Measurements from ENCODE around the gene PNPLA2.

PNPLA2 gene

DNA sequence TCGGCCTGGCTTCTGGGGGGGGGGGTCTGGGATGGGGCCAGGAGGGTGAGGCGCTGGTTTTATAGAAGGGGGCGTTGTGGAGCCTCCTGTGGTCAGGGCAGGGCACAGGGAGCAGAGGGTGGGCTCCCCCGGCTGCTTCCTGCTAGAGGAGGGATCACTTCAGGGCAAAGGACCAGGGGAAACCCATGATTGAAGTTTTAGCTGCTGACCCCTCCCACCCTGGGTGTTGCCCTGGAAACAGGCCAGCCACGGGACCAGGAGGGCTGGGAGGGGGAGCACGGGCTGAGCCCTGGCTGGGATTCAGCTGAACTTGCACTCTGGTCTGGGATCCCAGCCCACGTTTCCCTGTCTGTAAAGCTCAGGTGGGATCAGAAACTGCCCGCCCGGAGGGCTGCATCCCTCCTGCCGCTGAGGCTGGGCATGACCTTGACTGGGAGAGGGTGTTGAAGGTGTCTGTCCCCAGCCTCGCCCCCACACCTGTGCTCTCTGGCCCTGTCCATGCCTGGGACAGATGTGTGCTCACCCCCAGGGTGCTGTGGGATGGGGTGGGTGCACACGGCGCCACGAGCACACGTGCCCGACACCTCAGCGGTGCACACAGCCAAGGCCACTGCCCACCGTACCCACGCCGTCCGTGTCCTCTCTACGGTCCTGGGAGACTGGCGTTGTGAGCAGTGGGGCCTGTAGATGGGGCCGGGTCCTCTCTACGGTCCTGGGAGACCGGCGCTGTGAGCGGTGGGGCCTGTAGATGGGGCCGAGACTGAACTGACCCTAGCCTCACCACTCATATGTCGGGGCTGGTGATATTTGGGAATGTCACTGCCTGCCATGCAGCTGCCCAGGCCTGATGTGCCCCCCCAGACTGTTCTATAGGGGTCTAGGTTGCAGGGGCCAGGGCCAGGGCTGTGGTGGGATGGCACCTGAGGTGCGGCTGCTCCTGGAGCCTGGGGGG is 26.3 kb downstream of the PNPLA2 start:
- no peak for DNase-seq (ENCODE audit: low spot score)

DNA sequence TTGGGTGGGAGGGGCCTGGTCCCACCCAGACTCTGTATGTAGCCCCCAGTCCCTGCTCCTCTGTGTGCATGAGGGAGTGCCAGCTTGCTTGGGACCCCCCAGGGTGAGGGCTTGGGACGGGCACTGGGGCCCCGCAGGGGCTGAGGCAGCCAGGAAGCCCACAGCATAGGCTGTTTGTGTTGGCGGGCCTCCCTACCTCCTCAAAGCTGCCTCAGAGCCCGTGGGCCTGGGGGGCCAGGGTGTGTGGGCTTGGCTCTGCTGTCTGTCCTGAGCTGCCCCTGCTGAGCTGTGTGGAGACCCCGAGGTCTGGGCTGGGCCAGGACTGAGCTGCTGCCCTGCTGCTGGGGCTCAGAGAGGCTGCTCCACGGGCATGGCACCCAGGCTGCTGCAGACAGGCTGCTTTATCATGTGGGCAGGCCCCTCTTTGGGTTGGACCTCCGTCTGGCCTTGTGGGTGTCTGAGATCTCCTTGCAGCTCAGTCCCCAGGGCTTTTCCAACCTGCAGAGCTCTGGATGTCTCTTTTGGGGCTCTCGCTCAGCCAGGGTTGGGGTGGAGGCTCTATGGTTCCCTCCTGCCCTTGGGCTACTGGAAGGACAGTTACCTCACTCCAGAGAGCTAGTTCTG is 27.3 kb downstream of the PNPLA2 start:
- no peak for DNase-seq (ENCODE audit: low spot score)

DNA sequence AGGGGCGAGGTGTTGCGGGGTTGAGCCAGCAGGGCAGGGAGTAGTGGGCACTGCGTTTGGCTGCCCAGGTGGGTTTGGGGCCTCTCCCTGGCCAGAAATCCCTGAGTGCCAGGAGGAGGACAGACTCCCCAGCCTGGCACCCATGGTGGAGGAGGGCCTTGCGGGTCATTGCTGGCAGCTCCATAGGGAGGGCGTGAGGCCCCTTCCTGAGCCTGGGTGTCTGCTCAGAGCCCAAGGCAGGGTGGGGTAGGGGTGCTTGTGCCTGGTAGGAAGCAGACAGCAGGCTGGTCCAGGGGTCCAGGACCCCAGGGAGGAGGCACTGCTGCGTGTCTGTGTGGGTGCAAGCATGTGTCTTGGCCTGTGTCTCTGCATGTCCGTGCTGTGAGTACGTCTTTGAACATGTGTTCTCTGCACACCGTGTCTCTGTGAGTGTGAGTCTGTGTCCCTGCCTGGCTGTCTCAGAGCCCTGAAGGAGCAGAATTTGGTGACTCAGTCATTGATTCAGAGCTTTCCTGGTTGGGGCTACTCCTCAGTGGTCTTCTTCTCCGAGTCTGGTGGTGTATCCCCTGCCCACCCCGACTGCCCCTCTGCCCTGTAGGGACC is 27.9 kb downstream of the PNPLA2 start:
- DNase-seq (ENCODE audit: low spot score), result no peak

DNA sequence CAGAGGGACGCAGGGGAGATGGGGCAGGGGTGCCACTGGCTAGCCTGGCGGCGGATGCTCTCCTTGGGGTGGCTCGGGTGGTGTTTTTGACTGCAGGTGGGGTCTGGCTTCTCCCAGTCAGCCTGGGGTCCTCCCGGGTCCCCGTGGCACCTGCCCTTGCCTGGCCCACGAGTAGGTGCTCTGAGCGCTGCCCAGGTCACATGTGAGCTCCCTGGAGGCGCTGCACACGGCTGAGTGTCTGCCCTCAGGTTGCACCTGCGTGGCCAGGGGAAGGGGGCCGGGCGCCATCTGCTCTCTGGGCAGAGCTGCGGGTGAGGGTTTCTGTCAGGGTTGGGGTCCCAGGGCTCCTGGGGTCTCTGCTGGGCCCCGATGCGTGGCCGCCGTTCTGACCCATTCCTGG is 29.2 kb downstream of the PNPLA2 start:
- no peak for DNase-seq (ENCODE audit: low spot score)

DNA sequence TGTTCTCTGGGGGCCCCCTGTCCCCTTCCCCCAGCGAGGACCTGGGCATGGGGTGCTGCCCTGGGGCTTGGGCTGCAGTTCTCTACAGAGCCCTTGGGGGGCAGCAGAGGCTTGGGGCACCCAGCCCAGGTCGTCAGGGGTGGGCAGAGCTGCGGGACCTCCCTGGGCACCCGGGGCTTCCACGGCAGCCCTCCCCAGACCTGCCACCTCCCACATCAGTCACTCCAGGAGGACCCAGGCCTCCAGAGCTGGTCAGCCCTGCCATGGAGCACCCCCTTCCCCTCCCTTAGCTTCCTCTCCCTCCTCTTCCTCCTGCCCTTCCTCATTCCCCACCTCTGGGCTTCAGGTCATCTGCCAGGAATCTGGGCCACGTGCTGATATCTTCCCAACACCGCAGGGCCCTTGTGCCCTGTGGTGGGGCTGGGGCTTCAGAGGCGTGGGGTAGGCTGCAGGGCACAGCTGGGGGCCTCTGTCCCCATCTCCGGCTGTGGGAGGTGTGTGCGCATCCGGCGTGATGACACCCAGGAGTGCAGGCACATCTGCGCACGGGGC is 29.7 kb downstream of the PNPLA2 start:
- DNase-seq (ENCODE audit: low spot score), result no peak

DNA sequence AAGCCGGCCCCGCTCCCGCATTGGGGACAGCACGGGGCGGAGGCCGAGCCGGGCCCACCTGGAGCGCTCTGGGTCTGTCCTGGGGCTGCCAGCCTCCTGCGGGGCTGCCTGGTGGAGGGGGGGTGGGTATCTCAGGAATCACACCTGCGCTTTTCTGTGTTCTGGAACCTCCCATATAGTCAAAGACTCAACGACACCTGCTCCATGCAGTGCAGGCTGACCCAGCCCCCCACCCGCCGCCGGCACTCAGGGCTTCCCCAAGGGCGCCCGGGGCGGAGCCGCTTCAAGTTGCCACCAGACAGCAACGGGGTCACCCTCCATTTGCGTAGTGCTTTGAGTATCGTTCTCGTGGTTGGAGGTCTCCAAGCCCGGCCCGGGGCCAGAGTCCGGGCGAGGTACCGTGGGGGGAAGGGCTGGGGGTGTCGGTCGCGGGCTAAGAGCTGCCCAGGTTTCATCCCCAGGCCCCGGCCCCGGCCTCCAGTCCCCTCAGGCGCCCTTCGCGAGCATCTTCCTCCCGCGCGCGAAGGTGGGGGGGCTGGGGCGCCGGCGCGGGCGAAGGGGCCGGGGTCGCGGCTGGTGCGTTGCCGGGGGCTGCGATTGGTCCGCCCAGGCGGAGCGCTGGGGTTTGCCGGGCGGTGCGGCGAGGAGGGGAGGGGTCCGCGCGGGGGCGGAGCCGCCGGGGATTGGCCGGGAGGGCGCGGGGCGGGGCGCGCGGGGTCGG is 30.6 kb downstream of the PNPLA2 start:
- DNase-seq (ENCODE audit: low spot score), result no peak

DNA sequence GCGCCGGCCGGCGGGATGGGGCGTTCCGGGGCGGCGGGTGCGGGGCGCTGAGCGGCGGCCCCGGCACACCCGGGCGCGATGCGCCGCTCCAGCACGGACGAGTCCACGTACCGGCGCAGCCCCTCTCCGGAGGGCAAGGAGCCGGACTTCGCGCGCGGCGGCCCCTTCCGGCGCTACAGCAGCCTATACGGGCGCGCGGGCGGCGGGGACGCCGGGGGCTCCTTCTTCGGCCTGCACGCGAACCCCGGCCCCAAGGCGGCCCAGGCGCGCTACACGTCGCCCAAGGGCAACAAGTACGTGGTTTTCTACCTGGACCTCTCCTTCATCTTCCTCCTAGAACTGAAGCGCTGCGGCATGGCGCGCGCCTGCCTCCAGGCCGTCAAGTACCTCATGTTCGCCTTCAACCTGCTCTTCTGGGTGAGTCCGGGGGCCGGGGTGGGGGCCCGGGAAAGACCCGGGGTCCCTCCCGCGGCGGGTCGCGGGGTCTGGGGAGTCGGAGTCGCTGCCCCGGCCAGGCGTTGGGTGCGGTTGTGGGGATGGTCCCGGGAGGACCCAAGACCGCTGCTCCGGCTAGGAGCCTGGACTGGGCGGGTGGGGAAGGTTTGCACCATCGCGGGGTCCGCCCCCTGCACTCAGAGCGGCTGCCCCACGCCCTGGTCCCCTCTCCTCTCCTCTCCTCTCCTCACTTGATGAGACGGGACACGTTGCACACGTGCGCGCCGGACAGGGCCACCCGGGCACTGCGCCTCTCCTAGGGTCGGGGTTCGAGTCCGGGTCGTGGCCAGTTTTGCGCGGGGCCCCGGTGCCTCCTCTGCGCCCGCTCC is 31.4 kb downstream of the PNPLA2 start:
- no peak for DNase-seq (ENCODE audit: low spot score)

DNA sequence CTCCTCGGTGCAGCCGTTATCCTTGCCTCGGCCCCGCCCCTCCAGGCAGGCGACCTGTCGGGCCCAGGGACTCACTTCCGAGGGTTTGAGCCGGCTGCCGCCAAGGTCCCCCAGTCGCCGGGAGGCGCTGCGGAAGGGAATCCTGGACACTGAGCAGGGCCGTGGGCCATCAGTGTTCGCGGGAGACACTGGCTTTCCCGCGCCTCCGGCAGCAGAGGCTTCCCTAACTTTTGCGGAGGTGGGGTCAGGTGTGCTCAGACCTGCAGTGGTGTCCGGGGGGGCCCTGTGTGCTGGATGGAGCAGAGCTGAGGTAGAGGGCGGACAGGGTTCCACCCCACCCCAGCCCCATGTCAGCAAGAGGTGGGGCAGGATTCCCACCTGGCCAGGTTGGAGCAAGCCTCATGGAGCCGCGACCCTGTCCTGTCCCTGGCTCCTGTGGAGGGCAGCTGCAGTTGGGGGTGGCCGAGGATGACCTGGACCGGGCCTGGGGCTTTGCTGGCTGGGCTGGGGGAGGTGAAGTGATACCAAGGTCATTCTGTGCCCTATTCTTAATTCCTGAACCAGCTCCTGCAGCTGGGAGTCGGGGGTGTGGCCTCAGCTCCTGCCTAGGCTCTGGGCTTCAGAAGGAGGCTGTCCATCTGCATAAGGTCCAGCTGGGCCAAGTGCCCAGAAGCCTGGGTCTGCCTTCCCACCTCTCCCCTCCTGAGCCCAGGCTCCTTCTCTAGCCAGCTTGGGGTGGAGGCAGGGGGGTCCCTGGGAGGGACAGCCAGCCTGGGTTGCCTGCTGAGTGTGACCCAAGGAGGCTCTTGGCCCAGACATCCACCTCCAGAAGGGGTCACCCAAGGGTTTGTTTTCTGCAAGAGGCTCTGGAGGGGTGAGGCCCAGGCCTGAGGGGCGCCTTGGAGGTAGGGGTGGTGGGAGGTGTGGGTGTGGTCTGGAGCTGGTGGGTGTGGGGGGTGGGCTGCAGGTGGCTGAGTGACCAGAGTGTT is 32.4 kb downstream of the PNPLA2 start:
- DNase-seq (ENCODE audit: low spot score), result no peak

DNA sequence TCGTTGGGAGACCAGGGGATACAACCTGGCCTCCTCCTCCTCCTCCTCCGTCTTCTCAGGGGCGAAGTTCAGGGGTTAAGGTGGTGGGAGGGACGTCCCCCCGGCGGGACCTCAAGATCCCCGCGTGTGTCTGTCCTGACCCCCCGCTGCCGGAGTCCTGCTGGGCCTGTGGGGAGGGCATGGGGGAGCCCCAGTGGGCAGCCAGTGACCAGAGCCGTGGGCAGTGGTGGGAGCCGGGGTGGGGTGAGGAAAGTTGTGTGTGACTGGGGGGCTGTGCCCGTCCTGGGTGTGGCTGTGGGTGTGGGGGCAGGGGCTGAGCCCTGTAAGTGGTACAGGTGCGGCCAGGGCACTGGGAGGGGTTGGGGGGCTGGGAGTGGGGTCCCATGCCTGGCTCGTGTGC is 34.0 kb downstream of the PNPLA2 start:
- no peak for DNase-seq (ENCODE audit: low spot score)

DNA sequence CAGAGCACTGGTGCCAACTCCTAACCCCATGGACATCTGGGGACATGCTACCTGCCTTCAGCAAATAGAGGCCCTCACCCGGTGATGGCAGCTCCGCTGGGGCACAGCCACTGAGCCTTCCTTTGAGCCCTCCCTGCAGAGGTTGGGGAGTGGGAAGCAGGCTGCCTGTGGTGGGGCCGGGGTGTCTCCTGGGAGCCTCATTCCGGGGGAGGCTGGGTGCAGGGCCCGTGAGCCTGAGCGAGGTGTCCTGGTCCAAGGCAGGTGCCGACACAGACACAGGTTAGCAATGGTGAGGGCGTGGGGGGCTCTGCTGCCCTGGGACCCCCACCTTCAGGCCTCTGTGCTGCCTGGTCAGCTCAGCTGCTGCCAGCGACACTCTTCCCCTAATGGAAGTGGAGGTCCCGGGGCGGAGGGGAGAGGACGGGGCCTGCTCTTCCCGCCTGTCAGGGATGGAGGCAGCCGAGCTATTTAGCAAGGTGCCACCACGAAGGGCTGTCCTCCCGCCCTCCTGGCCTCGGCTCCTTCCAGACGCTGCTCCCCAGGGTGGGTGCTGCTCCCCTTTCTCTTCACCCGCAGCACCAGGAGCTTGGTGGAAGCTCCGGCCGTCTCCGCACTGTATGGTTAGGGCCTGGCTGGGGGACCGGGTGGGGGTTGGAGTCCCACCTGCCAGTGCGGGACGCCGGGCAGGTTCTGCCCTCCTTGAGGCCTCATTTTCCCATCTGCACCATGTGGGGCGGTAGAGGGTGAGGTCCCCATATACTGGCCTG is 35.2 kb downstream of the PNPLA2 start:
- no peak for DNase-seq (ENCODE audit: low spot score)

DNA sequence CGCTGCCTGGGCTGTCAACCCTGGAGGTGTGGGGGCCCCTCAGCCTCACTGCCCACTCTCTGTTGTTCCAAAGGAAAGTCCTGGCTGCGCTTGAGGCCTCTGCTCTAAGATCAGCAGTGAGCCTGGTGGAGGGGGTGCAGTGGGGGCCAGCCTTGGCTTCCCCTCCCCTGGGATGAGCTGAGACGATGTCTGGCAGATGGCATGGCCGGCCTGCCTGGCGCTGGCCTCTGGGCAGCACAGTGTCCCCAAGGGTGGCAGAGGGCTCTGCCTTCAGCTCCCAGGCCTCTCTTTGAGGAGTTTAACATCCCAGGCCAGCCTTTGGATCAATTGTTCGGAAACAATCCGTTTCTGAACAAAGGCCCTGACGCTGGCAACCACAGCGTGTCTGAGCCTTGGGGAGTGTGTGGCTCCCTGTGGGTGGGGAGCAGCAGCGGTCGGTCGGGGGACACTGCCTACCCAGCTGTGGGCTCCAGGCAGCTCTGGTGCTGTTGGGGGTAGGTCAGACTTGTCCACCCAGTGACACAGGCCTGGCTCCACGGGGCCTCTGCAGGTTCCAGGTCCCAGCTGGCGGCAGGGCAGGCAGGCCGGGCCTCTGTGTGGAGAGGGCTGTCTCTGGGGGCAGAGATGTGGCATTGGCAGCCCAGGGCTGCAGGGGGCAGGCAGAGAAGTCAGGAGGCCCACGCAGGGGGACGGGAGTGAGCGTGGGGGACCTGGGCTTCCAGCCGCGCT is 36.1 kb downstream of the PNPLA2 start:
- no peak for DNase-seq (ENCODE audit: low spot score)

DNA sequence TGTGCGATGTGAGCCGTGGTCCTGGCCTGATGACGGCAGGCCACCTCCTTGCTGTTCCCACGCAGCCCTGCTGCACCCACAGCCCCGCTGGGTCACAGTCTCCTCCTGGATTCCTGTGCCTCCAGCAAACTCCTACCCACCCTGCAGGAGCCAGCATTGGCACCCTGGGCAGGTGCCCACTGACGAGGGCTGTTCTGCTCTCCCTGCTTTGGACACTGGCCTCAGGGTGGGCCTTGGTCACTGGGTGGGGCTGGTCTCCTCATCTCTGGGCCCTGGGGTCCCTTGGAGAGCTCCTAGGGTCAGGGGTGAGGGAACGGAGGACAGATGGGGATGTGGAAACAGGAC is 36.6 kb downstream of the PNPLA2 start:
- no peak for DNase-seq (ENCODE audit: low spot score)

DNA sequence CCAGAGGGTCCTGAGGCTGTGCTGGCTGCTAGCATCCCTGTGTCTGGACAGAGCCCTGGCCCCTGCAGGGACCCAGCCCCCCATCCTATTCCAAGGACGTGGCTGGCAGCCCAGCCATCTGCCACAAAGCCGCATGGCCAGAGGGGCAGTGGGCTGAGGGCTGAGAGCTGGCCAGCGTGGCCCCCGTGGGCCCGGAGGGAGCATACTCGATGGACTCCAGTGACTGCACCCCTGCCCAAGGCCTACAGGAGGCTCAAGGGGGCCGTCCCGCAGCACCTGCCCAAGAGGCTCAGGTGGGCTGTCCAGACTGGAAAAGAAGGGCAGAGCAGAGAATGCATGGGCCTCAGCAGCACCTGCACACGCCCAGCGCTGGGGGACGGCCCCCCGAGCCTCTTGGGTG is 37.1 kb downstream of the PNPLA2 start:
- no peak for DNase-seq (ENCODE audit: low spot score)

DNA sequence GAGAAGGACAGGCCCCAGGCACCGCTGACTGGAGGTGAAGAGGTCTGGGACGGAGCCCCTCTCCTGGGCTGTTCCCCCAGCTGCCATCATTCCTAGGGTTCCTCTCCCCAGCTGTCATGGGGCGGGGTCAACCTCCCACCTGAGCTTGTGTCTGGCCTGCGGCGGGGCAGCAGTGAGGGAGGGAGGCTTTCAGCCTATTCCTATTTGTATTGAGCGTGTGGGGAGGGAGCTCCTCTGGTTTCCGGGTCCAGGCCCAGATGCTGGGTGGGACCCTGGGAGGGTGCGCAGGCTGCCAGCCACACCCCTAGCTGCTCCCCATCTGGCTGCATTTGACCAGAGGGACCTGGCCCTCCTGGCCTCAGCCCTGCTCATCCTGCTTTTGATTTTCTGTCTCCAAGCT is 37.7 kb downstream of the PNPLA2 start:
- DNase-seq (ENCODE audit: low spot score), result no peak

DNA sequence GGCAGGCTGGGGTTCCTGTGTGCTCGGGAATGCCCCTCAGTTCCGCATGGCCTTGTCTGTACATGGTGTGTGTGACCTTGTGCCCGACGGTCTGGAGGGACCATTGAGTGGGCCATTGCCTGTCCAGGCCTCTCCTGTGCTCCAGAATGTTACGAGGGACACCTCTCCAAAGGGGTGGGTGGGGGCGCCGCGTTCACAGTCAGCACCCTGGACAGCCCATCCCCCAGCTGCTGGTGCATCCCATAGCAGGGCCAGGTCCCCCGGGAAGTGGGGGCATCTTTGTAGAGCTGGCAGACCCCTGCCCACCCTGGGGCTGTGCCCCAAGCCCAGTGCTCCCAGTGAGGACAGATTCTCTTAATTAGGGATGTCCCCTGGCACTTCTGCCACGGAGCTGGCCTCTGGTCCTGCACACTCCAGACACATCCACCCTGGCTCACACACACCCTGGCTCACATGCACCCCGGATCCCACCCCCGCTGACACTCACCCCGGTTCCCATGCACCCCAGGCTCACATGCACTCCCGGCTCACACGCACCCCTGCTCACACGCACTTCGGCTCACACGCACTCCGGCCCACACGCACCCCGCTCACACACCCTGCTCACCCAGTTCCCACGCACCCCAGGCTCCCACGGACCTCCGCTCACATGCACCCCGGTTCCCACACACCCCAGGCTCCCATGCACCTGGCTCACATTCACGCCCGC is 39.5 kb downstream of the PNPLA2 start:
- no peak for DNase-seq (ENCODE audit: low spot score)

DNA sequence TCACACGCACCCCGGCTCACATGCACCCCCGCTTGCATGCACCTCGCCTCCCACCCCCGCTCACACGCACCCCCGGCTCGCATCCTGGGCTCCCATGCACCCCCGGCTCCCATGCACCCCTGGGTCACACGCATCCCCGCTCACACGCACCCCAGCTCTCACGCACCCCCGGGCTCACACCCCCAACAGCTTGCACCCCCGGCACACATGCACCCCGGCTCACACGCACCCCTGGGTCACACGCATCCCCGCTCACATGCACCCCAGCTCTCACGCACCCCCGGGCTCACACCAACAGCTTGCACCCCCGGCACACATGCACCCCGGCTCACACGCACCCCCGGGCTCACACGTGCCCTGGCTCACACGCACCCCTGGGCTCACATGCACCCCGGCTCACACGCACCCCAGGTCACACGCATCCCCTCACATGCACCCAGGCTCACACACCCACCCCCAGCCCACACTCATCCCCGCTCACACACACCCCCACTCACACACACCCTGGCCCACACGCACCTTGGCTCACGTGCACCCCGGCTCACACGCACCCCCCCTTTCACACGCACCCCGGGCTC is 40.1 kb downstream of the PNPLA2 start:
- no peak for DNase-seq (ENCODE audit: low spot score)

DNA sequence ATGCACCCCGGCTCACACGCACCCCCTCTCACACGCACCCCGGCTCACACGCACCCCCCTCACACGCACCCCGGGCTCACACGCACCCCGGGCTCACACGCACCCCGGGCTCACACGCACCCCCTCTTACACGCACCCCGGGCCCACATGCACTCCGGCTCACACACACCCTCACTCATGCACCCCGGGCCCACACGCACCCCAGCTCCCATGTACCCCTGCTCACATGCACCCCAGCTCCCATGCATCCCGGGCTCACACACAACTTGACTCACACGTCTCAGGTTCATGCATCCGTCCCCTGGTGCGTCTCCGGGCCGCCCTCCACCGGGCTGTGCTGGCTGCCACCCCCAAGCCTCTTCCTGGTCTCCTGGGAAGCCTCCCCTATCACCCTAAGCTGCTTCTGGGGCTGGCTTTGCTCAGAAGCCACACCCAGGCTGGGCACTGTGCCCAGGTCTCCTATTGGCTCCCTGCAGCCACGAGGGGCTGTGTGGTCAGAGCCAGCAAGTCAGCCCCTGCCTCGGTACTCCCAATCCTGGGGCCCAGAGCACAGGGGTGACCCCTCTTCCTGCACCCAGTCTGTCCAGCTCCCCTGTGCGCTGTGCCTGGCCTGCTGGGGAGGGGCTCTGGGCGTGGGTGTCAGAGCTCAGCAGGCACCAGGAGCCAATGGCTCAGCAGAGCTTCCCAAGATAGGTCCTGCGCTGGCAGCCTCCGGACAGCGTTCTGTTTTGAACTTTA is 40.8 kb downstream of the PNPLA2 start:
- peak; percentile 45 for DNase-seq (ENCODE audit: low spot score)

Measured in putamen (tissue), 1 donor.